Peyer's patch (tissue), 4 donors: ENCODE results near the gene NOS1AP.

Experiments used
- POLR2A ChIP-seq, 2 donors: fragments of 450-650 bp; IDR thresholded peaks; one replicate each; pipeline ENCODE4 v1.5.1; 2017; ENCODE audit warnings: antibody characterized with exemption in 2 of 2, mild to moderate bottlenecking in 2 of 2, moderate library complexity in 2 of 2
- TF ChIP-seq, protein P1 (sequence below), 6 experiments: fragments of 450-650 bp in 4 of 6; fragments of 200-600 bp in 2 of 6; sonication (generic) in 1 of 6; IDR thresholded peaks; one replicate each; pipeline ENCODE4 v1.5.1; 2017 to 2019; ENCODE audit warnings: antibody characterized with exemption in 6 of 6, mild to moderate bottlenecking in 3 of 6, moderate library complexity in 1 of 6

DNA sequence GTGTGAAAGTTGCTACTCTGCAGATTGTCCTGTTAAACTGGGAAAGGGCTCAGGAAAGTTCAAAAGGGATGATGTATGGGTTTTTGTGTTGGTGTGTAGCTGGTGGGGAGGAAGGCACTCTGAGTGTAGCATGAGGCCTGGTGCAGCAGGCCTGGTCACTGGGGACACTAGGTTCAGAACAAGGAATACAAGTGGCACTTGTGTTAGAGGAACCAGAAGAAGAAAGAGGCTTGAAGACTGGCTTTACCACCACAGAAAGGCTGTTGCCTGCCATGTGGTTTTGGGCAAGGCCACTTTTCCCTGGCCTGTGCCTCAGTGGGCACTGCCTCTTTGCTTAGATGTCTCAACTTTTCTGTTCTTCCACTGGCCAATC lies 122.8 kb downstream of the NOS1AP start:
- TF ChIP-seq POLR2A (IDR thresholded peaks at IDR 0.05) = no peak
- TF ChIP-seq, protein P1, sequence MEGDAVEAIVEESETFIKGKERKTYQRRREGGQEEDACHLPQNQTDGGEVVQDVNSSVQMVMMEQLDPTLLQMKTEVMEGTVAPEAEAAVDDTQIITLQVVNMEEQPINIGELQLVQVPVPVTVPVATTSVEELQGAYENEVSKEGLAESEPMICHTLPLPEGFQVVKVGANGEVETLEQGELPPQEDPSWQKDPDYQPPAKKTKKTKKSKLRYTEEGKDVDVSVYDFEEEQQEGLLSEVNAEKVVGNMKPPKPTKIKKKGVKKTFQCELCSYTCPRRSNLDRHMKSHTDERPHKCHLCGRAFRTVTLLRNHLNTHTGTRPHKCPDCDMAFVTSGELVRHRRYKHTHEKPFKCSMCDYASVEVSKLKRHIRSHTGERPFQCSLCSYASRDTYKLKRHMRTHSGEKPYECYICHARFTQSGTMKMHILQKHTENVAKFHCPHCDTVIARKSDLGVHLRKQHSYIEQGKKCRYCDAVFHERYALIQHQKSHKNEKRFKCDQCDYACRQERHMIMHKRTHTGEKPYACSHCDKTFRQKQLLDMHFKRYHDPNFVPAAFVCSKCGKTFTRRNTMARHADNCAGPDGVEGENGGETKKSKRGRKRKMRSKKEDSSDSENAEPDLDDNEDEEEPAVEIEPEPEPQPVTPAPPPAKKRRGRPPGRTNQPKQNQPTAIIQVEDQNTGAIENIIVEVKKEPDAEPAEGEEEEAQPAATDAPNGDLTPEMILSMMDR (IDR thresholded peaks at IDR 0.05) = no peak
